Suppressor macrophage (primary cell): ENCODE data around the gene PADI1.
A peak's percentile ranks its signal among the peaks of the same experiment; 100 is the strongest.
"Not testable (repeated sequence)": the region's sequence is repeated elsewhere in the genome, so short reads cannot be mapped to it uniquely, and the experiment has no call there.

Experiments
- DNase-seq, 4 experiments: peaks; one replicate each; pipeline ENCODE4 v3.0.0-alpha.2; 2020 to 2022

The PADI1 gene

GRCh38 chr1:17217607-17218006 is 12.7 kb downstream of the PADI1 start:
- no peak for DNase-seq

- no peak for DNase-seq
Measured at GRCh38 chr1:17218939-17219338, 14.0 kb downstream of the PADI1 start.

GRCh38 chr1:17220287-17220686 is 15.4 kb downstream of the PADI1 start:
- no peak for DNase-seq

- no peak for DNase-seq
Measured at GRCh38 chr1:17222557-17222956, 17.6 kb downstream of the PADI1 start.

GRCh38 chr1:17224434-17224833 is 19.5 kb downstream of the PADI1 start:
- DNase-seq: no peak

- DNase-seq: no peak
Measured at GRCh38 chr1:17225140-17225539, 20.2 kb downstream of the PADI1 start.

- DNase-seq: no peak
Measured at GRCh38 chr1:17227358-17227915, 22.5 kb downstream of the PADI1 start.

GRCh38 chr1:17228619-17229018 is 23.7 kb downstream of the PADI1 start:
- no peak for DNase-seq

- no peak for DNase-seq
Measured at GRCh38 chr1:17229379-17229778, 24.5 kb downstream of the PADI1 start.

GRCh38 chr1:17230106-17230505 is 25.2 kb downstream of the PADI1 start:
- no peak for DNase-seq

GRCh38 chr1:17230671-17231310 is 25.9 kb downstream of the PADI1 start:
- peak in 2 of 4 experiments; percentile 26 to 39 for DNase-seq

GRCh38 chr1:17232759-17233661 is 28.1 kb downstream of the PADI1 start:
- peak in 3 of 4 experiments; percentile 27 to 31 (median 30) for DNase-seq

- peak; percentile 82 to 91 (median 90) for DNase-seq
Measured at GRCh38 chr1:17233675-17234320, 28.9 kb downstream of the PADI1 start.

- DNase-seq: no peak
Measured at GRCh38 chr1:17234405-17234804, 29.5 kb downstream of the PADI1 start.

- no peak for DNase-seq
Measured at GRCh38 chr1:17235135-17235885, 30.4 kb downstream of the PADI1 start.

- peak; percentile 90 to 96 (median 95) for DNase-seq
Measured at GRCh38 chr1:17236779-17237560, 32.0 kb downstream of the PADI1 start.

- DNase-seq: no peak
Measured at GRCh38 chr1:17237561-17237903, 32.6 kb downstream of the PADI1 start.

GRCh38 chr1:17239420-17239819 is 34.5 kb downstream of the PADI1 start:
- peak; percentile 63 to 77 (median 74) for DNase-seq

- DNase-seq: not testable (repeated sequence)
Measured at GRCh38 chr1:17241011-17241779, 36.3 kb downstream of the PADI1 start.

- not testable (repeated sequence) for DNase-seq
Measured at GRCh38 chr1:17241780-17242074, 36.8 kb downstream of the PADI1 start.

GRCh38 chr1:17243274-17243673 is 38.3 kb downstream of the PADI1 start:
- DNase-seq: no peak
